Heart left ventricle (tissue), 13 donors: ENCODE measurements around the gene PMP22.

Experiments
- CTCF ChIP-seq, 12 donors: fragments of 200-600 bp; sonication (generic) in 4 of 12; IDR thresholded peaks; one replicate each; pipeline versions ENCODE4 v1.5.0 to v1.8.0; 2018 to 2022; ENCODE audit warnings: antibody characterized with exemption in 12 of 12, mild to moderate bottlenecking in 5 of 12
- POLR2A ChIP-seq, 2 donors: fragments of 450-650 bp; IDR thresholded peaks; one replicate each; pipeline ENCODE4 v1.6.1; 2017; ENCODE audit warnings: antibody characterized with exemption in 2 of 2, mild to moderate bottlenecking in 2 of 2, moderate library complexity in 2 of 2
- donor health status: ischemic (EF 13 %, LVEDD 7.1; RV severe dilation, severe dysfunction).
- donor health status: DM: no; HTN: yes; CAD: no.
- donor health status: DM: no; HTN: no; CAD: no.
- donor health status: ischemic (EF 25% LVEDD 6.9; RV normal size, moderate dysfunction).
- donor health status: ischemic (EF 25% LVEDD 5.7; RV mildly dilated, moderate dysfunction).
- donor health status: ischemic (EF 35%, LVEDD 5.7; RV mildly dilated, moderate dysfunction).
- donor health status: nonischemic (EF 11% LVEDD 7.7; RV severe dilation, severe dysfunction).
- donor health status: DM: yes; HTN: yes; CAD: no.
- donor health status: PGD.
- donor health status: ischemic (EF 29% LVEDD 5.4; RV normal size, mild dysfunction).
- donor health status: nonischemic (EF 23%, LVEDD 6.1; RV moderate dilation, normal function).

- TF ChIP-seq CTCF (IDR thresholded peaks at IDR 0.05) (no peak), POLR2A (IDR thresholded peaks at IDR 0.05) (no peak)
These were observed 34.3 kb downstream of the PMP22 start for GRCh38 chr17:15230866-15231265.
